ENCODE data around the gene ATXN1. TPM values are rescaled to one million over a fixed set of nuclear protein-coding genes. Genes with fewer than 3 reads are reported as not detected.

Gene ATXN1
- total RNA-seq, 4 donors from 2014 or later, result 38.7 to 78.3 (median 62.6) TPM

DNA sequence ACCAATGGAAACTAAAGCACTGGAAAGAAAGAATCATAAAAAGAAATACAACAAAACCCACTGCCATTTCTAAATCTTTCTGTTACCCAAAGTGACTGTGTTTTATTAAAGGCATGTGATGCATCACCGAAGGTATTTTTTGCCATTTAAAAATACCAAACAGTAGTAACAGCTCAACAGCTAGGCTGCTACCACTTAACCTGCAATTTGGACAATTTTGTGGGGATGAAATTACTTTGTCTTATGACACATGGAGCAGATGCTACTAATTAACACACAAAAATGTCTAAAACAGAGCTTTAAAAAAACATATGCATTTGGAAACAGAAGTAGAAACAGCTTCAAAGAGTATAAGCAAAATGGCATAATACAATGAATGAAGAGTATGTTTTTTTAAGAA is 97.4 kb downstream of the ATXN1 start:
- H3K27ac ChIP-seq, result no peak overlapping the region
- H3K4me3 ChIP-seq, result no peak overlapping the region
- no peak for TF ChIP-seq POLR2AphosphoS5 (IDR thresholded peaks at IDR 0.05)
- TF ChIP-seq, protein P1, sequence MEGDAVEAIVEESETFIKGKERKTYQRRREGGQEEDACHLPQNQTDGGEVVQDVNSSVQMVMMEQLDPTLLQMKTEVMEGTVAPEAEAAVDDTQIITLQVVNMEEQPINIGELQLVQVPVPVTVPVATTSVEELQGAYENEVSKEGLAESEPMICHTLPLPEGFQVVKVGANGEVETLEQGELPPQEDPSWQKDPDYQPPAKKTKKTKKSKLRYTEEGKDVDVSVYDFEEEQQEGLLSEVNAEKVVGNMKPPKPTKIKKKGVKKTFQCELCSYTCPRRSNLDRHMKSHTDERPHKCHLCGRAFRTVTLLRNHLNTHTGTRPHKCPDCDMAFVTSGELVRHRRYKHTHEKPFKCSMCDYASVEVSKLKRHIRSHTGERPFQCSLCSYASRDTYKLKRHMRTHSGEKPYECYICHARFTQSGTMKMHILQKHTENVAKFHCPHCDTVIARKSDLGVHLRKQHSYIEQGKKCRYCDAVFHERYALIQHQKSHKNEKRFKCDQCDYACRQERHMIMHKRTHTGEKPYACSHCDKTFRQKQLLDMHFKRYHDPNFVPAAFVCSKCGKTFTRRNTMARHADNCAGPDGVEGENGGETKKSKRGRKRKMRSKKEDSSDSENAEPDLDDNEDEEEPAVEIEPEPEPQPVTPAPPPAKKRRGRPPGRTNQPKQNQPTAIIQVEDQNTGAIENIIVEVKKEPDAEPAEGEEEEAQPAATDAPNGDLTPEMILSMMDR (IDR thresholded peaks at IDR 0.05), result no peak
- no peak for TF ChIP-seq EP300 (IDR thresholded peaks at IDR 0.05)
- no peak for TF ChIP-seq POLR2A (IDR thresholded peaks at IDR 0.05)
- no peaks in the 10 kb centered on the region for H3K27me3 ChIP-seq
- peaks cover 0 to 17% (median 0%) of the 10 kb centered on the region in 3 donors for H3K4me1 ChIP-seq
- no peak for ATAC-seq
- peaks cover 0 to 5% (median 0%) of the 10 kb centered on the region in 3 donors for H3K9me3 ChIP-seq
- WGBS, 2 donors (ENCODE audit: low coverage in 1 of 2), result 88 to 100% methylated on average over 1 of the region's 1 CpG
- H3K36me3 ChIP-seq, result no peaks in the 10 kb centered on the region

DNA sequence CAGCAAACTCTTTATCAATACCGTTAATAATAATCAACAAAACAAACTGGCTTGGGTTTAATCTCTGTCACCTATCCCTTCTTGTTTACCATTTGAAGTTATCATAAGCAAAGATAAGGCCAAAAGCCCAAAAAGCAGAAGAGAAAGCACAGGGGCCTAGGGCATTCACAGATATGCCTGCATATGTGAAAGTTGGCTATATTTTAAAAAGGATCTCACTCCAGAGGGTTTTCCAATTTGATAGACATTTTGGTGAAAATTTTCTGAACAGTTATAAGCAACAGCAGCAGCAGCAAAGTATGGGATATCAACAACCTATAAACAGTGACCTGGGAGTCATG is 101.1 kb downstream of the ATXN1 start:
- TF ChIP-seq EP300 (IDR thresholded peaks at IDR 0.05) (no peak), POLR2AphosphoS5 (IDR thresholded peaks at IDR 0.05) (no peak), POLR2A (IDR thresholded peaks at IDR 0.05) (no peak)
- TF ChIP-seq, protein P1 (IDR thresholded peaks at IDR 0.05), result no peak
- WGBS, 2 donors (ENCODE audit: low coverage in 1 of 2), result 68 to 90% methylated on average over 1 of the region's 1 CpG
- Histone ChIP-seq H3K4me1 (no peaks in the 10 kb centered on the region), H3K9me3 (peaks cover 0 to 5% (median 0%) of the 10 kb centered on the region in 3 donors), H3K27ac (no peak overlapping the region), H3K36me3 (peaks cover 0 to 20% of the 10 kb centered on the region in 2 donors), H3K27me3 (no peaks in the 10 kb centered on the region), H3K4me3 (no peak overlapping the region)
- no peak for ATAC-seq

DNA sequence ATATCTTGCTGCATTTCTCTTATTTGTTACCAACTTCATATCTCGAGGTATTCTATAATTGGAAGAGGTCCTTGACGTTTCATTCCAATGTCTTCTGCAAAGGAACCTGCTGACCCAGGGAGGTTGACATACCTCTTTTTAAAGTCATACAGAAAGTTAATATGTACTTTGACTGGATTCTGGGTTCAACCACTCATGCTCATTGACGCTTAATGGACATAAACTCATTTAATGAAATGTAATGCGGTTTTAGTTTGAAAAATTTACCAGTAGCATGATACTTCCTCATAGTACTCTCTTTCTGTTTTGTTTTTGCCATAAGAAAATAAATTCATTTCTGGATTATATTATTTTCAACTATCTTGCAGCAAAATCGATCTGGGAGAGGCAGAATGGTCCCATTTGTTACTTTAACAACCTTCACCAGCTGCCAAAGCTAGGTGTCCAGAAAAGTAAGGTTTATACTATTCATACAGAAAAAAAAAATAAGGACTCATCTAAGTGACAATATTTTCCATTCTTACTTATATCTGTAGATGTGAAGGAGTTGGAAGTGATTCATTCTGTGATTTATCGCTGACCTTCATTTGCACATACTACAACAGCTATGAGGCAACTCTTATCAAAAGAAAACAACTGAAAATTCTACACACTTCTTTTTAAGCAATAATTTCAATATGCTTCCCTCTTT is 101.6 kb downstream of the ATXN1 start:
- H3K27ac ChIP-seq, result no peak overlapping the region
- TF ChIP-seq EP300 (IDR thresholded peaks at IDR 0.05) (no peak), POLR2A (IDR thresholded peaks at IDR 0.05) (no peak), POLR2AphosphoS5 (IDR thresholded peaks at IDR 0.05) (no peak)
- TF ChIP-seq, protein P1 (IDR thresholded peaks at IDR 0.05), result no peak
- WGBS, 2 donors (ENCODE audit: low coverage in 1 of 2), result 65 to 75% methylated on average over 5 to 6 of the region's 6 CpGs

DNA sequence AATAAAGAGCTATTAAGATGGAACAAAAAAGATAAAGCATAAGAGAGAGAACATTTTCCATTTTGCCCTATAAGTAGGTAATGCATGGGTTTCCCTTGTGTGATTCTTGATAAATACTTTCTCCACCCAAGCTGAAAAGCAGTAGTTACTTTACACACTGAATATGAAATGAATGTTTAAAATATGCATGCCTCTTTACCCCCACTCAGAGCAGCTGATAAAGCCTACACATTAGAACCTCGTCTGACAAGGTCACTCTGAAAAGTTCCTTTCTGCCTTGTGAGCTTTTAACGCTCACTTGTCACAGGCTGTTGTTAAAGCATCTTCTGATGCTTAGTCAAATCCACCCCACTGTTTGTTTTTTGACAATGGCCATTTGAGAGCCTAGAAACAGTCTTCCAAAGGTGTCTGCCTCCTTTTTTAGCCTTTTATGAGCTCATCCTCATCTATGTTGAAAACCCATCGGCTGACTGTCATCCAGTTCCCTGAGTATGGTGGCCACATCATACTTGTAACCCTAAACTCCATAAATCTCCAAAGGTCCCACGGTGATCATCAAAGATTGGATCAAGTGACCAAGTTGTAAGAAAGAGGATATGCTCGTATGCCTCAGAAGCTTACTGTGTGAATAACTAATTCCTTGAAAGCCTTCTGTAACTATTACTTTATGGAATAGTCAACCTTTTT is 102.8 kb downstream of the ATXN1 start:
- H3K36me3 ChIP-seq, result peaks cover 0 to 36% of the 10 kb centered on the region in 2 donors
- no peaks in the 10 kb centered on the region for H3K27me3 ChIP-seq
- TF ChIP-seq EP300 (IDR thresholded peaks at IDR 0.05) (no peak), POLR2A (IDR thresholded peaks at IDR 0.05) (no peak), POLR2AphosphoS5 (IDR thresholded peaks at IDR 0.05) (no peak)
- TF ChIP-seq, protein P1 (IDR thresholded peaks at IDR 0.05), result no peak
- no peak overlapping the region for H3K4me3 ChIP-seq
- no peak overlapping the region for H3K27ac ChIP-seq
- 83 to 85% methylated on average over 2 to 5 of the region's 5 CpGs for WGBS, 2 donors (ENCODE audit: low coverage in 1 of 2)
- H3K9me3 ChIP-seq, result peaks cover 0 to 5% (median 0%) of the 10 kb centered on the region in 3 donors
- no peaks in the 10 kb centered on the region for H3K4me1 ChIP-seq
- ATAC-seq, result no peak

More for the DNA sequence above, 101.6 kb downstream of the ATXN1 start:
- peaks cover 0 to 5% (median 0%) of the 10 kb centered on the region in 3 donors for H3K9me3 ChIP-seq
- no peak for ATAC-seq
- H3K4me3 ChIP-seq, result no peak overlapping the region
- H3K36me3 ChIP-seq, result peaks cover 0 to 26% of the 10 kb centered on the region in 2 donors
- no peaks in the 10 kb centered on the region for H3K4me1 ChIP-seq
- no peaks in the 10 kb centered on the region for H3K27me3 ChIP-seq

All from gastroesophageal sphincter (tissue), 4 donors.